GM19099 (cell line): ENCODE measurements around the gene MEGF11.

ENCODE experiments used
- POLR2A ChIP-seq: IDR thresholded peaks from 3 replicates; pipeline ENCODE4 v1.6.1; 2011; ENCODE audit warnings: low read depth; ENCODE audit not compliant: insufficient read length; ENCODE audit errors: extremely low read depth

Gene MEGF11

DNA sequence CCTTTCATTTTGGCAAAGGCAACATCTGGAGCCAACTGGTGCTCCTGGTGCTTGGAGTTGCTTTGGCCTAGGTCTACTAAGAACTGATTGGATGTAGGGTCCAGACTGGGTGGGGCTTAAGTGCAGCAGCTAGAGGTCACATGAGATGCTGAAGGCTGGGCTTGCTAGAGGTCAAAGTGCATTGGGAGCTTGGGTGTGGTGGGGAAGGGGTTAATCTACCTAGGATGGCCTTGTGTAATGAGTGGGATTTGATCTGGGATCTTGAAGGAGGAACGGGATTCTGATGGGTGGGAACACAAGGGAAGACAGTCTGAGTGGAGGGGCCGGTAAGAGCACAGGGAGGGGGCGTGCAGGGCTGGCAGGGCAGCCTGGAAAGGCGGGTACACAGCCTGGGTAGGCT, 258.7 kb downstream of the MEGF11 start:
- TF ChIP-seq POLR2A: no peak

DNA sequence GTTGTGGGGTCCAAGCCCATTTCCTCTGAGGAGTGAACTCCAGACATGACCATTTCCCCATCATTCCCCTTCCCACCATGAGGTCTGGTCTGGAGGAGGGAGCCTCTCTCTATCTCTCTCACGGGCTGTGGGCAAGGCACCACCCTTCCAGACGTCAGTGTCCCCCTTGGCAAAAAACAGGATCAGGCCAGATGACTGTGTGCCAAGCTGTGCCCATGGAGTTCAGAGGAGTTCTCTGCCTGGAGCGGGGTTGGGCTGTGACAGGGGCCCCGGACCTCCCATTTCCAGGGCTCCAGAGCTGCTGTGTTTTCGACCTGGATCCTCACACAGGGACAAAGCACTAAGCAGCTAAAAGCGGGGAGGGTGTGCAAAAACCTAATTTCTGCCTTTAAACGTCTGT, 259.8 kb downstream of the MEGF11 start:
- TF ChIP-seq POLR2A: no peak

DNA sequence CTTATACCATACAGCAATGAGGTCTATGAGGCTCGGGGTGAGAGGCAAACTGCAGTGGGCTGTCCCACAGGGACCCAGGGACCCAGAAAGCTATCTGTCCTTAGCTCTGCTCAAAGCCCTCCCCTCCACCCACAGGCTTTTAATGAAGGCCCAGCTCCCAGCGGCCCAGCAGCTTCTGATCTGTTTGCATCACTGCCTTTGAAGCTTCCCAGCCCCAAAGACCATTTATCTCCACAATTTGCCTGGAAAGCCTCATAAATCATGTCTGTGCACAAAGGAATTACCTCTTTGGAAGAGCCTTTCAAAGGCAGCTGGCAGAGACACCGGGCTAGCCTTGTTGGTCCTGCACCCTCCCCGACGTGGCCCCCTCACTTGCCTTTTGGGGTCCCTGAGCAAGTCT, 260.3 kb downstream of the MEGF11 start:
- no peak for TF ChIP-seq POLR2A

DNA sequence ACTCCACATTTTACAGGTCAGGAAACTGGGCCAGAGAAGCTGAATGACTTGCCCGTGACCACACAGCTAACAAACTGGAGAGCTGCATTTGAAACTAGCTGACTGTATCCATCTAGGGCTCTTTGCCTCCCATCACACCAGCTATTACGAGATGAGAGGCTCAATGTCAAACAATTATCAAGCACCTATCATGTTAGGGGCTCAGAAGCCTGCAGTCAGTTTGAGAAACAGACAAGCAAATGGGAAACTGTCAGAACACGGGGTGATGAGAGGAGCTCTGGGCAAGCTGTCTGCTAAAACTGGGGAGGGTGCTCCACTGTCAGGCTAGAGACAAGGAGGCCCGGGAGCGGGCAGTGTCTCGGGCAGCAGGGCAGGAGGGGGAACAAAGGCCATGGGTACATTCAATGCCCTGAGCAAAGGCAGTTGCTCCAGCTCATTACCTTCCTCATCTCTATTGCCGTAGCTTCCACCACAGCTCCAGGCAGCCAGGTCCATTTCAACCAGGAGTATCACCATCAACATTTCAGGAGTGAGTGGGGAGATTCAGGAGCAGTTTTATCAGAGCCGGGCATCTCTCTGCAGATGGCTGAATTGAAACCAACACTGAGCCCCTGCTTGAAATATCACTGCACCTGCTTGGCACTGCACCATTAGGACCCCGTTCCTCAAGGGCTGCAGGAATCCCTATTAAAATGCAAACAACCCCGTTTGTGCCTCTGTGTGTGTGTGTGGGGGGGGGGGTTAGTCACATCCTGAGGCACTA, 261.6 kb downstream of the MEGF11 start:
- no peak for TF ChIP-seq POLR2A

DNA sequence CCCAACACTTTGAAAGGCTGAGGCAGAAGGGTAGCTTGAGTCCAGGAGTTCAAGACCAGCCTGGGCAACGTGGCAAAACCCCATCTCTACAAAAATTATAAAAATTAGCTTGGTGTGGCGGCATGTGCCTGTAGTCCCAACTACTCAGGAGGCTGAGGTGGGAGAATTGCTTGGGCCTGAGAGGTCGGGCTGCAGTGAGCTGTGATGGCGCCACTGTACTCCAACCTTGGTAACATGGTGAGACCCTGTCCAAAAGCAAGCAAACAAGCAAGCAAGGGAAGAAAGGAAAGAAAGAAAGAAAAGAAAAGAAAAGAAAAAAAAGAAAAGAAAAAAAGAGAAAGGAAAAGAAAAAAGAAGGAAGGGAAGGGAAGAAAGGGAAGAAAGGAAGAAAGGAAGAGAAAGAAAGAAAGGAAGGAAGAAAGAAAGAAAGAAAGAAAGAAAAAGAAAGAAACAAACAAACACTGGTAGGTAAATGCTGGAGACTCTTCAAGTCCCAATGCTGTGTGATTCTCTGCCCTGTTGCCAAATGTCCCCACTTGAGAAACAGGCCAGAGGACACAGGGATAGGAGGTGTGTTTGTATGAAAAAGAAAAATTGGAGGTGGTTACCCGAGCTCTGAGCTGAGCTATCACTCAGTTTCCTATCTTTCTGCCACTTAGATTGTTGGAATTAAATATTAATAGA, 263.1 kb downstream of the MEGF11 start:
- TF ChIP-seq POLR2A: no peak

DNA sequence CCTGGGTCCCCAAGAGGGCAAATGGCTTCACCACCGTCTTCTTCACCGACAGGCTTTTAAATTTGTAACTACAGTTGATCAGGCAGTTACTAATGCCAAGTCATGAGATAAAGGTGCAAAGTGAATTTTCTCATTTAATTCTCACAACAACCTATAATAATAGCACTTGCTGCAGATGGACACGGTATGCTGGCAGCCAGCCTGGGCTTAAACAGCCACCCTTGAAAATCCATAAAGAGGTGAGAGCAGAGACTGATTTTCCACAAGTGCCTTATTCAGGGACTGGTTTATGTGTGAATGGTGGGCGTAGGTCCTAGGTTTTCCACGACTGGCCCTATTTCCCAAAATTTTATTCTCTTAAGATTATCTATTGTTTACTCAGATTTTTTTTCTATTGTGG, 266.4 kb downstream of the MEGF11 start:
- TF ChIP-seq POLR2A: no peak

DNA sequence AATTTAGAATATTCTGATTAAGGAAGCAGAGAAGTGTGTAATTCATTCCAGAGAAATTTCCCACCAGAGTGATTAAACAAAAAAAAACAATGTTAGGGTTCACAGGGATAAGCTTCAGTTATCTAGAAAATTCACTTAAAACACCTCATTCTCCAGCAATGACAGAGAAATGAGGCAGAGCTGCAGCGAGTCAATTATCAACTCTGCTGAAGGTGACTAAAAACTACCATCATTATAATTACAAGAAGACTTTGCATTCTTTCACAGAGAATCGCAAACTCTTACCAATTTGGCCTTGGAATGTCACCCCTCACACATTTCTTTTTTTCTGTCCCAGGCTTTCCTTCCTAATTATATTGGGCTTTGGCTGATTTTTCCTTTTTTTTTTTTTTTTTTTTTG, 267.1 kb downstream of the MEGF11 start:
- TF ChIP-seq POLR2A: no peak

DNA sequence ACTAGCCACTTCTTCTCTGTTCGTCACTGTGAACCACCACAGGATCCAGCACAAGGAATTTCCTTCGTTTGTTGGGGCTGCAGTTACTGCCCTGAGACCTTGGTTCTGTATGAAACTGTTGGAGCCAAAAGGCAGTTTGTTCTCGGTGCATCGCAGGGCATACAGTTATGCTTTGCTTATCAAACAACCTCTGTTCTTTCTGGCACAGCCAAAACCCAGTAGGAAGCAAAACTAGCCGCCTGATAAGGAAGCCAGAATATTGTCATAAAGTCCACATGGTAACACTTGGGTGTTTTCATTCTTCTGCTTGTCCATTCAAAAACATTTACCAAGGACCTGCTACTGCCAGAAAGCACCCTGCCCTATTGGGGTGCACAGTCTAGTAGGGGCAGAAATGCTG, 268.2 kb downstream of the MEGF11 start:
- no peak for TF ChIP-seq POLR2A

DNA sequence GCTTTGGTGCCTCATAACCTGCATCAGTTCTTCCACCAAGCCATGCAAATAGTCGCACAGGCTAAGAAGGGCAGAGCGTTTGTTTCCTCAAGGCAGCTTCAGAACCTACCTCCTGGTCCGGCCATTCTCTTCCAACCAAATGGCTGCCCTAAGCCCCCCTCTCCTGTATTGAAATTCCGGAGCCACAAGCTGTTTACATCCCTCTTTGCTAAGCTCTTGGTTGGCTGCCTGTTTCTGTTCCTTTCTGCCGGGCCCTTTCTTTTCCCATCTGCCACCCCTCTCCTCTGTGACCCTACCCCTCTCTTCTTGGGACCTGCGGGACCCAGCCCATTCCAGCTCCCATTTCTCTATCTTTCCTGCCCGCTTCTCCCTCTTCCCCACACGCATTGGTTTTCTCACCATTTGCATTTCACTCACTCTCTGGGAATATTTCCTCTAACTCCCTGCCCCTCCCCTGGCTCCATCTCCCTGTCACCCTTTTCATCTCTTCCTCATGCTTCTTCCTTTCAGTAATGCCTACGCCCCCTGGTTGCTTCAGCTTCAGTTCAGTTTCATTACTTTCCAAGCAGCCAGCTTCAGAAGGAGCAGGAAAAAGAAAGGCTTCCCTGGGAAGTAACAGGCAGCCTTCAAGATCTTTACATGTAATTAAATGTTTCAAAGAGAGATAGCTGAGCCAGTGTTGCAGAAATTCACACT, 270.8 kb downstream of the MEGF11 start:
- TF ChIP-seq POLR2A: no peak

DNA sequence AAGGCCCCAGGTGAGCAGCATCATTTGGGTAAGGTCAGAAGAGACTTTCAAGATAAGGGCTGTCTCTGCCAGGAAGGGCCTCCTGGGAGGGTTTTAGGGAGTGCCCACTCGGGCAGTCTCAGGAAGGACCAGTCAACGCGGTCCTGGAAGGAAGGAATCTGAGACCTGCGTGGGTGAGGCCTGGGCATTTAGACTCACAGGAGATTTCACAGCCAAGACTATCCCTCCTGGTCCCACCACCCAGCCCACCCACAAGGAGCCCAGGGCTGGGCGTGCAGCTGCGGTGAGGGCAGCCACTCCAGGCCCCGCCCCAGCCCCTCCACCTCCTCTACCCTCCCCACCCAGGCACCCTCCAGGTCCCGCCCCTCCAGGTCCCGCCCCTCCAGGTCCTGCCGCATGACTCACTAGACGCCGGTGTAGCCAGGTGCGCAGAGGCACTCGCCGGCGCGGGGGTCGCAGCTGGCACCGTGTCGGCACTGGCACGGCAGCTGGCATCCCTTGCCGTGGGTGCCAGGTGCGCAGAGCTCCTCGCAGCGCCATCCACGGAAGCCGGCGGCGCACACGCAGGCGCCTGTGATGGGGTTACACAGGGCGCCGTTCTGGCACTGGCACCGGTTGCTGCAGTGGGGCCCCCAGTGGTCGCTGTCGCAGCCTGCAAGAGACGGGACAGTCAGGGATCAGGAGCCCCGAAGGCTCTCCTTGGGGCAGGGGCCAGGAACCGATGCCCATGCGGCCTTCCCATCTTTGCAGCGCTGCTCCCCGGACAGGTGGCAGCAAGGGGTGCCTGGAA, 271.5 kb downstream of the MEGF11 start:
- TF ChIP-seq POLR2A: no peak

DNA sequence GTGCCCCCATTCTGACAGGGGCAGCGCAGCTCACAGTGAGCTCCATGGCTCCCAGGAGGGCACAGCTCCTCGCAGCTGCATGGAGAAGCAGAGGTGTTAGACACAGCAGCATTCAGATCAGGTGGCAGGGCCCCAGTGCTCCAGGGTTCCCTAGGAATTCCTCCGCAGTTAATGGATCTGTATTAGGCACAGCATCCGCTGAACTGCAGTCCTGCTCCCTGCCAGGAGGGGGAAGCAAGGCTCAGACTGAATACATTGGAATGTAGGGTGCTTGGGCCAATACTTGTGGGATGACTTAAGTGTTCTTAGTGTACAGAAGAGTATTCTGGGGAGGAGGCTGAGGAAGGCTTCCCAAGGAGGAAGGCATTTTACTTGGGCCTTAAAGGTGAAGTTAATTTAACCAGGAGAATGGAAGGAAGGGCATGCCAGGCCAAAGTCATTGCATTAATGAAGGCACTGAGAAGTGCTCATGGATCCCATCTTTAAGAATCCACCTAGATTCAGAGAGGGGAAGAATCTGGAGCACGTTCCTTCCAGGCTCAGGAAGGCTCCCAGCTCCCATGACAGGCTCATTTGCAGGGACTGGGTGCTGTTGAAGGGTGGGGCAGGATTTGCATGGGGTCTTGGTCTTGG, 272.6 kb downstream of the MEGF11 start:
- TF ChIP-seq POLR2A: no peak

DNA sequence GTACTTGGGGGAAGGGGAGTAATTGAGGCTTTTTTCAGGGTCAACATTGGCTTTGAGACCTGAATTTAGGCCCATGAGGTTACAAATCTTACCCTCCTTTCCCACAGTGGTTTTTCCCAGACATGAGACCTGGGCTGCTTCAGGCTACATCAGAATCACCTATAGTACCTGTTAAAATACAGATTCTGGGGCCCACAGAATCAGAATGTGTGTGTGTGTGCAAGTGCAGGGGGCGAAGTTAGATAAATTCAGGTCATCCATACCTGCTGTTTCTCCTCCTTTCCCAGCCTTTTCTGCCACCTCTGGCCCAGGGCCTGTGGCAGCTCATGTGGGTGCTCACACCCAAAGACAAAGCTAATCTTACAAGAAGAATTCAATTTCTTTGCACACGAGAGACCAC, 273.7 kb downstream of the MEGF11 start:
- no peak for TF ChIP-seq POLR2A

DNA sequence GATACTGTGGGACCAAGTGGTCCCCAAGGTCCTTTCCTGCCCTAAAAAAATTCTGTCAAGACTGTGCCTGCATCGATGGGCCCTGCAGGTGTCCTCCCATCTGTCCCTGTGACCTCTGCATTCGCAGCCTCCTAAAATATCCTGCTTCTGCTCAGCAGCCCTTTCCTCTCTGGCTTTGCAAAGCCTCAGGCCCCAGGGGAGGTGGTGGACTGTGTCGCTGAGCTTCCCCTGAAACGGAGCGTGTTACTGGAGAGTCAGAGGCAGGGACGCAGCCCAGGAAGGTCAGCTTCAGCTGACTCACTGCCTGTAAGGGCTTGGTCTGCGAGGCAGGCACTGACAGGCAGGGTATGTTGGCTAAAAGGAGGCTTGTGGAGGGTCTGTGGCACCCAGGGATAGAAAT, 274.2 kb downstream of the MEGF11 start:
- no peak for TF ChIP-seq POLR2A

DNA sequence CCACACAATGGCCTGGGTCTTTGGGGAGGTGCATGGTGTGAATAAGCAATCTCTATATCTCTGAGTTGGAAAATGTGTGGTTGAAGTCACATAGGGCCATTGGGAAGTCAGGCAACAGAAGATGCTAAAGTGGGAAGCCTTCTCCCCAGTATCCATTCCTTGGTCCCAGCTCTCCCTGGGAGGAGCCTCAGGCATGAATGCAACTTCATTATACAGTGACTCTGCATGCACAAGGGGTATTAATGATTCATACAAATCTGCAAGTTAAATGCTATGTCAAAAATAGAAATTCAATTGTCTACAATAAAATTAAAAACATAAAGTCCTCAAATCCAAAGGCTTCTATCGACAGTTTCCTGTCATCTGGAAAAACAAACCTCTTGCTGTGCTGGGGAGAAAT, 275.4 kb downstream of the MEGF11 start:
- TF ChIP-seq POLR2A: no peak

DNA sequence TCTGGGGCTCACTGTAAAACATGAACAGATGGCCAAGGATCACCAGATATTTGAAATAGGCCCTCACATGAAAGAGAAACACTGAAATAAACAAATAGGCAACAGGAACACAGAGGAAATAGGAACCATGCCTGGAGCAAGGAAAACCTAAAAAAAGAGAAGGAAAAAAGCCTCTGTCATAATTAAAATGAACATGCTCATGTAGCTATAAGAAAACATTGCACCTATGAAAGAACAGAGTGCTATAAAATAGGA, 281.9 kb downstream of the MEGF11 start:
- TF ChIP-seq POLR2A: no peak
